Uterus (tissue), 2 donors: Measurements from ENCODE around the gene CHCHD4.

ENCODE experiments used
- POLR2A ChIP-seq, 2 donors: fragments of 450-650 bp; IDR thresholded peaks; one replicate each; pipeline ENCODE4 v1.6.1; 2016; ENCODE audit warnings: antibody characterized with exemption in 2 of 2, mild to moderate bottlenecking in 1 of 2, moderate library complexity in 1 of 2
- TF ChIP-seq, protein P1 (sequence below), 4 experiments: fragments of 200-600 bp in 2 of 4; fragments of 450-650 bp in 2 of 4; sonication (generic) in 2 of 4; IDR thresholded peaks; one replicate each; pipeline ENCODE4 v1.5.1; 2016 to 2019; ENCODE audit warnings: antibody characterized with exemption in 4 of 4, mild to moderate bottlenecking in 2 of 4, moderate library complexity in 1 of 4

DNA sequence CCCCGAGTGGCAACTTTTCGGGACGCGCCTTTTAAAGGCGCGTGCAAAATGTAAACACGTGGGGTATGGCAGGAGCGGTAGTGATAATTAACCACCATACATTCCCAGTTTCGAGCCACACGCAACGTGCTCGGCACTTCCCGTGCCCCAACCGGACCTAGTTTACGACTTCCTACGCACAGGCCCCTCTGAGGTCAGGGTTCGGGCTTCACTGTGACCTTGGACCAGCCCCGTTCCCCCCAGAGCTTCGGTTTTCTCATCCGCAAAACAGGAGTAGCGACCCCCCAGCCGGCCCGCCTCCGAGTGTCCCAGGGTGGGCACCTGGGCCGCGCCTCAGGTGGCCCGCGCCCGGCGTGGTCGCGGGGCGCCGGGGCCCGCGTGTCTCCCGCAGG lies 451 bp downstream of the CHCHD4 start:
- TF ChIP-seq, protein P1, sequence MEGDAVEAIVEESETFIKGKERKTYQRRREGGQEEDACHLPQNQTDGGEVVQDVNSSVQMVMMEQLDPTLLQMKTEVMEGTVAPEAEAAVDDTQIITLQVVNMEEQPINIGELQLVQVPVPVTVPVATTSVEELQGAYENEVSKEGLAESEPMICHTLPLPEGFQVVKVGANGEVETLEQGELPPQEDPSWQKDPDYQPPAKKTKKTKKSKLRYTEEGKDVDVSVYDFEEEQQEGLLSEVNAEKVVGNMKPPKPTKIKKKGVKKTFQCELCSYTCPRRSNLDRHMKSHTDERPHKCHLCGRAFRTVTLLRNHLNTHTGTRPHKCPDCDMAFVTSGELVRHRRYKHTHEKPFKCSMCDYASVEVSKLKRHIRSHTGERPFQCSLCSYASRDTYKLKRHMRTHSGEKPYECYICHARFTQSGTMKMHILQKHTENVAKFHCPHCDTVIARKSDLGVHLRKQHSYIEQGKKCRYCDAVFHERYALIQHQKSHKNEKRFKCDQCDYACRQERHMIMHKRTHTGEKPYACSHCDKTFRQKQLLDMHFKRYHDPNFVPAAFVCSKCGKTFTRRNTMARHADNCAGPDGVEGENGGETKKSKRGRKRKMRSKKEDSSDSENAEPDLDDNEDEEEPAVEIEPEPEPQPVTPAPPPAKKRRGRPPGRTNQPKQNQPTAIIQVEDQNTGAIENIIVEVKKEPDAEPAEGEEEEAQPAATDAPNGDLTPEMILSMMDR (IDR thresholded peaks at IDR 0.05): no peak
- TF ChIP-seq POLR2A (IDR thresholded peaks at IDR 0.05): no peak
